GM21526 (cell line): ENCODE results near the gene PLCXD3.
"Not testable (repeated sequence)": the region's sequence is repeated elsewhere in the genome, so short reads cannot be mapped to it uniquely, and the experiment has no call there.

ENCODE experiments used
- ATAC-seq: cut with Tn5 transposase; IDR thresholded peaks from one replicate; pipeline ENCODE4 v1.9.1; 2021; ENCODE audit warnings: moderate library complexity; ENCODE audit not compliant: unreplicated experiment, low FRiP score

The PLCXD3 gene

DNA sequence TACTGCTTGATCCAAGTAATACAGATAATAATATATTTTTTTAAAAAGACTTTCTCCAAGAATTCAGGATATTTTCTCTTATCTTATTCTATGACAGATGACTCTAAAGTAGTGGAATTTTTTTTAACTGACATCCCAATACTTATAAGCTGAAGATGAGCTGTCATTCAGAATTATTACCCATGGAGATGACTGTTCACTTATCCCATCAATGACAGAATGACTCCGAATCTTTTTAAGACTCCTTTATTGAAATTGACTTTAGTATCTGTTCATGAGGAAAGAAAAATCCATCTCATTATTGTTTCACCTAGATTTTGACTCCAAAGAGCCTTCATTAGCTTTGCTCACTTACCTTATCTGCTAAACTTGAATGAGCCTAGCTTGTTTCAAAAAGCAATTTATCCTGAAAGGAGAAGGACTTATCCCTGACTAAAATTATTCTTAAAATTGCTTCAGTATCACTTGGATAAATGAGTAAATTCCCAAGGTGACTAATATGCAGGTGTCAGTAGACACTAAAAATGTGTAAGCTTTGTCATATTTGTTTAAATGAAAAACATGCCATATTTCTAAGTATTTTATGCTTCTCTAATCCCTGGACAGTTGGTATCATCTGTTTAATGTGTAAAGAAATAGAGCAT, 146.9 kb downstream of the PLCXD3 start:
- no peak for ATAC-seq

DNA sequence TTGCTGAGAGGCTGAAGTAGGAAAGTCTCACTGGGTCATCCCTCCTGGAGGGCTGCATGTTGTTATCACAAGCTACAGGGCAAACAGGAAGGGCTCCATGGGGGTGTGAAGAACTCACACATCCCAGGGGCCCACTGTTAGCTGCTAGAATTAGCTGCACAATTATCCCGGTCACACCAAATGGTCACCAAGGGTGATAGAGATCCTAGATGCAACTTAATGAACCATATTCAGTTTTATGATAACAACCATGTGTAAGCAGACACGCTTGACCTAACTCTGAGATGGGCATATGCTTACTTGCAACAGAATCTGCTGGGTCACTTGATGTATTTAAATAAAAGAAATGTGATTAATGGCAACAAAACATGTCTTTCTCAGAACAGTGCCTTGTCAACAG, 153.6 kb downstream of the PLCXD3 start:
- no peak for ATAC-seq

DNA sequence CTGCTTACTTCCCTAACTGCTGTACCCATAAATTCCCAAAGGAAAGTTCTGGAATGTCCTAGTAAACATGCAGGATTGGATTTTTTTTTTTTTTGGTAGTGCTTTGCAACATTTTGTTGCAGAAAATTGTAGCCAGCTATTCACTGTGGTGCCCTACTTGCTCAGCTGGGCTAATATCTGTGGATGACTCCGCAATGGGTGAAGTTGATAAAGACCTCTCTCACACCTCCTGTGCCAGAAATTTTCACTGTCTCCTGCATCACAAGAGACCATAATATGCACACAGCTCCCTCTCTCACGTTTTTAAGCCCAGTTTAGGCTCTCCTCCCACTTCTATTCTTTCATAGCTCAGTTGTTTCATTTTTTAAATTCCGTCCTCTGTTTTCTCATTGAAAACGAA, 160.6 kb downstream of the PLCXD3 start:
- no peak for ATAC-seq

DNA sequence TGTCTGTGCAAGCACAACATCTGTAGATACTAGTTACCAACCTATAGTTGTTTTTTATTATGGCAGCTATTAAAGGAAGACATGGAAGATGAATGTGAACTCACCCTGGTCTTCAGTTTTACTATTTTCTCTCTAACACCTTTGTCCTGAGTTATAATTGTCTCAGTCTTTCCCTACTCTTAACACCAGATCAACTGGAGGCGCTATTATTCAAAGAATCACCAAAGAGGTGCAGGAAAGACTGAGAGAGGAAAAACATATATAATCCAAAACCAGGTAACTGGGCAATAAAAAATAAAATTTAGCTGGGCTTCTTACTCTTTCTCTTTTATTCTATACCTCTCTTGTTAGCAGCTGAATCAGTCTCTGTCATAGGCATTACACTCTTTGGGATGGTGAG, 162.8 kb downstream of the PLCXD3 start:
- no peak for ATAC-seq

DNA sequence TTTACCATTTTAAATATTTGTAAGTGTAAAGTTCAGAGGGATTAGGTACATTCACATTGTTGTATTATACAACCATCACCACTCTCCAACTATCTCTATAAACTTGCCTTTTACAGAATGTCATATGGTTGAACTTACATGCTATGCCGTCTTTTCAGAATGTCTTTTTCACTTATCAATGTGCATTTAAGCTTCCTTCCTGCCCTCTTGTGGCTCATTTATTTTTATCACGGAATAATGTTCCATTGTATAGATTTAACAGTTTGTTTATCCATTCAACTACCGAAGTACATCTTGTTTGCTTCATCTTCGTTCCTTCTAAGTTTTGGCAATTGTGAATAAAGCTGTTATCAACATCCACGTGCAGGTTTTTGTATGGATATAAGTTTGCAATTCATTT, 163.8 kb downstream of the PLCXD3 start:
- ATAC-seq: no peak

DNA sequence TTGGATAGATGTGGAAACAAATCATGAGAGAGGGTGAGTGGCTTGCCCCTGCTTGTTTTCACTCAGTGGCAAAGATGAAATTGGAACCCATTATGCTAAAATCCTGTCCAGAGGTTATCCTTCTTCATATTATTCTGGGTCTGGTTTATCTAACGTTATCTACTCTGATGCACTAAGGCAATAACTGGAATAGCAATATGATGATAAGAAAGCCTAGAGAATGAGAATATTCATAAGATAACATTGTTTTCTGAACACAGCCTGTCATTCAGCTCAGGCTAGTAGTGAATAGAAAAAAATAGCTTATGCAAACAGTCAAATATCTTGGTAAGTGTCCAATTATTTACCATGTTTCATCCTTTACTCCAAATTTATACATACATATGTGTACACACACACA, 165.1 kb downstream of the PLCXD3 start:
- ATAC-seq: no peak

DNA sequence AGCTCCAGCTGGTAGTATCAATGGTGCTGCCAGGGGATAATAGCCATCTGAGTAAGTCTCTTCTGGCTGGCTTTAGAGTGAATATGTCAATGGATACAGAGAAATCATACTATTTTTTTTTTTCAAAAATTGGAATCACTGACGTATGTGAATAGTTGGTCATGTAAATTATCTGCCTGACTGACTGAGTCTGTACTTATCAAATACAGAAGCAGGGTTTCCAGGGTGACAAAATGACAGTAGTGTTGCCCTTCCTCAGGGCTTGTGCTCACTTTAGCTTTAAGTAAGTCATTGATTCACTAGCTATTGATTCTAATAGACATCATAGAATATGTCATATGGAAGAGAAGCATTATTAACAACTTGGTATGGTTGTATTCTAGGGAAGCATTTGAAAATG, 171.1 kb downstream of the PLCXD3 start:
- ATAC-seq: no peak

DNA sequence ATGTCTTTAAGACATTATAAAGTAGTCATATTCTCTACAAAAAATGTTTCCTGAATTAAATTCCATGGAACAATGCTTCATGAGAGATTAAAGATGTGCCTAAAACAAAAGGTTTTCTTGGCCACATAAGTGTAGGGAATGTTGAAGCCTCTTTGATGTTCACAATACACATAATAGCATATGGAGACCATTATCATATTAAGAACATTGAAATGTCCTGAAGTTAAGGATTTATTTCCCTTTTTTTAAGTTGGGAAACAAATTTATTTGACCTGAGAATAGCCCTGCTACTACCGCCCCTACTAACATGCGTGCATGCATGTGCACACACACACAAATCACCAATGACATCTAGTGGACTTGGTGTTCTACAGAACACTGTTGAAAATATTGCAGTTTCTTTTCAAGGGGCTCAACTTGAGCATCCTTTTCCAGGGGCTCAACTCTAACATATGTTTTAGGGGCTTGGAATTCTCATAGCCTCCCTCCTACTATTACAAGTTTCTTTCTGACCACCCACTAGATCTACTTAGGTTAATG, 172.2 kb downstream of the PLCXD3 start:
- ATAC-seq: no peak

DNA sequence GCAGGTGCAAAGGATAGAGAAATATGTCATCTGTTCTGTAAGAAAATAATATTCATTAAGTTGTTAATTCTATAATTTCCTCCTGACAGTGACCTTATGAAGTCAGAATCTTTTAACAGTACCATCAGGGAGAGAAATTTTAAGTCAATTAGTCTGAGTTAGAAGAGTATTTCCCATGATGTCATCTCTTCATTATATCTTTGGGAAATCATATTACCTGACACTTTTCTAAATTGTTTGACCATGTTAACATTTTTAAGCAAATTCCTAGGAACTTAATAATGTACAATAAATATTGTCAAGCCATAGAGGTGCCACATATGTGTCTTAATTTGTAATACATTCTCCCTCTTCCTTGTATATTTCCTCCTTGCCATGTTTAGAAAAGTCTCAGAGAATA, 172.7 kb downstream of the PLCXD3 start:
- no peak for ATAC-seq

DNA sequence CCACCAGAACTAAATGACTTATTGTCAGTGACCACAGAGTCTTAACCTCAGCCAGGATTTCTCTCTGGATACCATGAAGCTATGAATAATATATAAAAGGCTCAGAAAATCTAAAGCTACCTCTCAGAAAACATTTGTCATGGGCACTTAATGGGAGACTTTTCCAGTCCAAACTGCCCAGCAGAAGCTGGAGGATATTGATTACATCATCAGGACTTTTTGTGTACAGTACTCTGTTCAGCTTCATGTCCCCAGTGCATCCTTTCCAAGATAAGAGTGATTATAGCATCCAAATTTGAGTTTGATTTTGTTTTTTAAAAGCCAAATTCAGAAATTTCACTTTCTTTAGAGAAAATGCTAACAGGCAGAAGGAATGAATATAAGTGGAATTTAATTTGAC, 173.2 kb downstream of the PLCXD3 start:
- ATAC-seq: no peak

DNA sequence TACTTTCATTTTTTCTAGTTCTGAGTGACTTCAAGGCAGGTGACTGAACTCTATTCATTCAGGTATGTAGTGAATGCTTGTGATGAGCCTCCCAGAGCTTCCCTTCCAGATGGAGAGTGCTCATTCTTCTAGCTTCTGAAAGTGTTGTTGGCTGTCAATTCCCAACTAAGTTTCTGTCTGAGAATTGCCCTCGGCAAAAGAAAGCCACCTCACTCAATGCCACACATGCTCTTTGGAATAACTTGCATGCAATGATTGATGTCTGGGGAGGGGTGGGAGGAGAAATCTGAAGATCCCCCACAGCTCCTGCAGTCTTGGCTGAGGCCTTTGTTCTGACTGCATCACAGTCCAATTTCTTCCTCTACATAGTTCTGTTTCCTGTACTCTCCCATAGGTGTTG, 173.9 kb downstream of the PLCXD3 start:
- ATAC-seq: no peak

DNA sequence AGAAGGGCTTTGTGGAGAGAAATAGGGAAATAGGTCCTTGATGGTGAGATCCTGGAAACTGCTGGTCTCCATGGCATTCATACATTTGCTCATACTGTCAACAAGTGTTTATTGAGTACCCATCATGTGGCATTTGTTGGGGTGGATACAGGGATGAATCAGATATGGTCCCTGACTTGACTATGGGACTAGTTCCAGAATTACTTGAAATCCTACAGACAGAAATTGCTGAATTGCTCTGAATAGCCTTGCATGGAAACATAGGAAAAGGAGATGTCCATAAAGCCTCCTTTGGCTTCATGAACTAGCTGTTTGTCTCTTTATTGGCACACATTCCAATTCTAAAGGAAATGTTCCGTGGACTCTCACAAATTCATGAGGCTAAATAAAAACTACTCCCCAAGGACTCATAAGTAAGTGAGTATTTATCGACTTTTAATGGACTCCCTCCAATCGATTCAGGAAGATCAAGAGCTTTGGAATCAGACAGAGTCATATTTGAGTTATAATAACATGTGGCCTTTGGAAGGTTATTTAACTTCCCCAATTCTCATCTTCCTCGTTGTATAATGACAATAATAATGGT, 174.7 kb downstream of the PLCXD3 start:
- no peak for ATAC-seq

DNA sequence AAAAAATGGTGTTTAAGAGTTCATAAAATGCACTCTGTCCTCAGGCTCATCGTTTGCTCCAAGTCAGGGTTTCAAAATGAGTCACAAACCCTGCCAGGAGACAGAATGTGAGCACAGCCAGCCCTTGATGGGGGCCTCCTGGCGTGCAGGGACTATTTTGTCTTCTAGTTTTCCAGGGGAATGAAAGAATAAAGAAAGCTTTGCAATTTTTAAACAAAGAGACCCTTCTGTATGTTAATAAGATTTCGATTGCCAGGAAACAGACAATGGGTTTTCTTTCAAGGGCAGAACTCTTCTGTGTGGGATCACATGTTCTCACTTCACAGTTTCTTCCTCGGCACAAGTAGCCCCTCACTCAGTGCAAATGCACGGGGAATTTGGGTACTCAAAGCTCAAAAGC, 175.6 kb downstream of the PLCXD3 start:
- peak; percentile 78 for ATAC-seq

DNA sequence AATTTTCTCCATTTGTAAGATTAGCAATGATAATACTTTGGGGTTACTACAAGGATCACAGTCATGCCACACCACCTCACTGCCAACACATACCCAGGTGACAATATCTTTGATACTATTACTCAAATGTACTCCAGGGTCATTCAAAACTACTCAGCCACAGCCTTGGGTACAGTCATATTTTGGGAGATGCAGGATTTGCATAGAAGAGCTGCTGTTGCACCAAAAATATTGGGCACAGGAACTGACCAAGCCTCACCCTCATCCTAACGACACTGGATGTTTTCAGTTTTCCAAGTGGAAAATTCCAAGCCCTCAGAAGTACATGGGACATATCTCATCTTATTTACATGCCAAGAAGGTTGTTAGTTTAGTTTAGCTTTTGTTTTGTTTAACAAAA, 176.2 kb downstream of the PLCXD3 start:
- ATAC-seq: no peak

DNA sequence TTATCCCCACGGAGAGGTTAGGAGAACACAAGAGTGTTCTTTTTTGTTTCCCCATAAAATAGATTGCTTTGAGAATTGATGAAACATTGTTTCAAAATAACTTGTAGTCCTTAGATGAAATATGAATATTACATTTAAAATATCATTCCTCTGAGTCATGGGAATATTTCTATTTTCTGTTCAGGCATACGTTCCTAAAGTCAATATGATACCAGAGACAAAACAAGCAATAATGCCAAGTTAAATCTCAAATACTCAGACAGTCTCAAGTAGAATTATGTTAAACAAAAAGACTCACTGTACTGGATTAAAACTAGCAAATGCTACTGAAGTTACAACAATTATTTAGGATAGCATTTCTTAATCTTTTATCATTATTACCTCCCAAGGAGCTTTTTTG, 185.3 kb downstream of the PLCXD3 start:
- ATAC-seq: no peak

DNA sequence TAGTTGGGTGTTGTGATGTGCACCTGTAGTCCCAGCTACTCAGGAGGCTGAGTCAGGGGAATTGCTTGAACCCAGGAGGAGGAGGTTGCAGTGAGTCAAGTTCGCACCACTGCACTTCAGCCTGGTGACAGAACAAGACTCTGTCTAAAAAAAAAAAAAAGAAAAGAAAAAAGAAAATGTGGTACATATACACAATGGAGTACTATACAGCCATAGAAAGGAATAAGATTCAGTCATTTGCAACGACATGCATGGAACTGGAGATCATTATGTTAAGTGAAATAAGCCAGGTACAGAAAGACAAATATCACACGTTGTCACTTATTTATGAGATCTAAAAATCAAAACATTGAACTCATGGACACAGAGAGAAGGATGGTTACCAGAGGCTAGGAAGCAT, 187.6 kb downstream of the PLCXD3 start:
- ATAC-seq: not testable (repeated sequence)

DNA sequence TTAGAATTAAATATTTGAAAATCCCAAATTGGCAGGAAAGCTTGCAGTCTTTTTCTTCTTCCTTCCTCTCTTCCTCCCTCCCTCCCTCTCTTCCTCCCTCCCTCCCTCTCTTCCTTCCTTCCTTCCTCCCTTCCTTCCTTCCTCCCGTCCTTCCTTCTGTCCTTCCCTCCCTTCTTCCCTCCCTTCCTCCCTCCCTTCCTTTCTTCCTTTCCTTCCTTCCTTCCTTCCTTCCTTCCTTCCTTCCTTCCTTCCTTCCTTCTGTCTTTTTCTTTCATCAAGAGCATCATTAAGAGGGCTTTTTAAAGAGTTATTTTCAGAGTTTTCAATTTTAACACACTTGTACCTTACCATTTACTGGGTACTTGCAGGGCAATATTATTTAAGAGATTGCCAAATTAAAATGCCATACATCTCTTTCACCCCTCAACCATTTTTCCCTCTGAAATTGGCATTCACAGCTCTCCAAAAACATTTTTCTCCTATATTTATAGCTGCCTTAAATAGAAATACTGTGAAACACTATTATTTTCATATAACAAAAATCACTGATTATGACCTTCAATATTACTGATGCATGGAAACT, 197.8 kb downstream of the PLCXD3 start:
- no peak for ATAC-seq

DNA sequence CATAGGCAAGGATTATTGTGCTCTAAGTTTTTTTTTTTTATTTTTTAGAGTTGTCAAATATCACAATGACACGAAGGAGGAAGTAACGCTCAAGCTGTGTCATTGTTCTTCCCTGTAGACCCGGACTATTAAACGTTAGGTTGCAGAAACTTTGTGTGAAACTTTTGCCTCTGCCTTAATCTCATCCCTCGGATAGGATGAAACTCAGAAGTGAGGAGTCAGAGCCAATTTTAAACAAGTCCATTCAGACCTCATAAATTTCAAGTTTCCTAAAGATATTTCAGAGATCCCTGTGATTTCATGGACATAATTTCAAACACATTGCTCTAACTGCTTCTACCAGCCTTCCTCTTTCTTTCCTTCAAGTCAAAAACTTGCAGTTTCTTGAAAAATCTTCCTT, 198.3 kb downstream of the PLCXD3 start:
- ATAC-seq: no peak

DNA sequence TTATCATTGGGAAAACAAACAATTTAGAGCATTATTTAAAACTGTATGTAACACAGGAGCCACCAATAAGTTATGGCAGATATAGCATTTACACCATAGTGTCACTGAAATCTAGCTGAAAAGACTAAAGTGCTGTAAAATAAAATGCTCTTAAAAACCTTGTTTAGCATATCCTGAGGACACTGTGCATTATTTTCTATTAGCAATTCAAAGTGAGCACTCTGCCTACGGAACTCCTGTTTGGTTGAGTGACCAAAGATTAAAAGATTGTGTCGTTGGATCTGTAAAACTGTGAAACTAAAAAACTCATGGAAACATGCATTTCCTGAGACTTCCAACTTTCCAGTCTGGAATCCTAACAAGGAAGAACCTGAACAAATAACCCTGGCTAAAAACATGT, 201.1 kb downstream of the PLCXD3 start:
- ATAC-seq: no peak

DNA sequence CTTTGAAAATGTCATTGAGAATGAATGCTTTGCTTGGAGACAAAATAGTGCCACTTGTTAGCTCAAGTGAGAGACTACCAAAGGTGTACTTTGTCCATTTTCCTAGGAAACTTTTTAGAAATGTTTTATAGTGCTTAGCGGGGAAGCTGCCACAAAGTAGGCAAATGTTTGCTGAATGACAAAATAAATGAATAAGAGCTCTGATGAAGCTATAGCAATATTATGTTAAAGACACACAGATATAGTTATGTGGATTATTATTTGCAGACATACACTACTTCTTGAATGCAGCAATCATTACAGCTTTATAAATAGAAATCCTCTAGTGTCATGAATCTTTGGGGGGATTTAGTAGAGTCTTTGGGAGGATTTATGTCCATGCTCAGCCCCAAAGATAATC, 204.4 kb downstream of the PLCXD3 start:
- no peak for ATAC-seq

DNA sequence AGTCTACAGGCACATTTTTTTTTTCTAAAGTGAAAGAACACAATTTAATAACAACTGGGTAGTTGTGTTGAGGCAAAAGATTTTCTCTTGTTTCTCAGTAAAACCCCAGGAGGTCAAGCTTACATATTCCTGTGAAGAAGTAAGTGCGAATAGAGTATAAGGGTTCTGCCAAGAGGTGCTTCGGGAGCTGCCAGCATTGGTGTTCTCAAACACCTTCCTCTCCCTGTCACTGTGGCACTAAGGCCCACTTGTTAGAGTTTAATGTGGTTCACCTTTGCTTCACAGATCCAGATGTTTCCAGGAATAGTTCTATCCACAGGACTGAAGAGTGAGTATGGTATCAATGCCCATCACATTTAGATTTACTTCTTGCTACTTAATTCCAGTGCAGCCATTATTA, 205.3 kb downstream of the PLCXD3 start:
- no peak for ATAC-seq

DNA sequence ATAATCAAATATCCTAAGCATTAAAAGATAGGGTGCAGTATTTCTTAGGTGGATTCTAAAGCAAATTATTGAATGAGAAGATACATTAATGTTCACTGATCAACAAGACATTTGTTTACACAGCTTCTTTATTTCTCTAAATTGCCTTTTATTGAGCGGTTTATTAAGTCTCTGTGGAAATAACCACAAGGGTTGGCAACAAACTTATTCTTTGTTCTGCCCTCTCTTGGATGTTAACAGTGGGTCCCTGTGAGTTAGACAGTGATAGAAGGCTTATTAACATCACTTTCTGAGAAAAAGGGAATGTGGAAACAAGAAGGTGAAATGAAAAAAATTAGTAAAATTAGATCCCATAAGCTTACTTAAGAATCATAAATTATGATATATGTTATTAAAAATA, 214.3 kb downstream of the PLCXD3 start:
- no peak for ATAC-seq
